ENCODE data around the gene TNPO1. TPM values are rescaled to one million over a fixed set of nuclear protein-coding genes. Genes with fewer than 3 reads are reported as not detected.
A peak's percentile ranks its signal among the peaks of the same experiment; 100 is the strongest.

Gene TNPO1
- total RNA-seq, 4 donors from 2014 or later = 73.1 to 241 (median 76.8) TPM

- H3K36me3 ChIP-seq = no peaks in the 10 kb centered on the region
- H3K9me3 ChIP-seq = peaks cover 0 to 11% (median 0%) of the 10 kb centered on the region in 4 donors
- no peaks in the 10 kb centered on the region for H3K27me3 ChIP-seq
- peaks cover 0 to 3% (median 0%) of the 10 kb centered on the region in 4 donors for H3K4me1 ChIP-seq
- TF ChIP-seq, protein P1, sequence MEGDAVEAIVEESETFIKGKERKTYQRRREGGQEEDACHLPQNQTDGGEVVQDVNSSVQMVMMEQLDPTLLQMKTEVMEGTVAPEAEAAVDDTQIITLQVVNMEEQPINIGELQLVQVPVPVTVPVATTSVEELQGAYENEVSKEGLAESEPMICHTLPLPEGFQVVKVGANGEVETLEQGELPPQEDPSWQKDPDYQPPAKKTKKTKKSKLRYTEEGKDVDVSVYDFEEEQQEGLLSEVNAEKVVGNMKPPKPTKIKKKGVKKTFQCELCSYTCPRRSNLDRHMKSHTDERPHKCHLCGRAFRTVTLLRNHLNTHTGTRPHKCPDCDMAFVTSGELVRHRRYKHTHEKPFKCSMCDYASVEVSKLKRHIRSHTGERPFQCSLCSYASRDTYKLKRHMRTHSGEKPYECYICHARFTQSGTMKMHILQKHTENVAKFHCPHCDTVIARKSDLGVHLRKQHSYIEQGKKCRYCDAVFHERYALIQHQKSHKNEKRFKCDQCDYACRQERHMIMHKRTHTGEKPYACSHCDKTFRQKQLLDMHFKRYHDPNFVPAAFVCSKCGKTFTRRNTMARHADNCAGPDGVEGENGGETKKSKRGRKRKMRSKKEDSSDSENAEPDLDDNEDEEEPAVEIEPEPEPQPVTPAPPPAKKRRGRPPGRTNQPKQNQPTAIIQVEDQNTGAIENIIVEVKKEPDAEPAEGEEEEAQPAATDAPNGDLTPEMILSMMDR (IDR thresholded peaks at IDR 0.05) = no peak
- no peak for TF ChIP-seq POLR2A (IDR thresholded peaks at IDR 0.05)
- H3K27ac ChIP-seq = no peak overlapping the region
- DNase-seq = no peak
- H3K4me3 ChIP-seq = no peak overlapping the region
These were observed 33.1 kb upstream of the TNPO1 start for GRCh38 chr5:72783354-72783753.

DNA sequence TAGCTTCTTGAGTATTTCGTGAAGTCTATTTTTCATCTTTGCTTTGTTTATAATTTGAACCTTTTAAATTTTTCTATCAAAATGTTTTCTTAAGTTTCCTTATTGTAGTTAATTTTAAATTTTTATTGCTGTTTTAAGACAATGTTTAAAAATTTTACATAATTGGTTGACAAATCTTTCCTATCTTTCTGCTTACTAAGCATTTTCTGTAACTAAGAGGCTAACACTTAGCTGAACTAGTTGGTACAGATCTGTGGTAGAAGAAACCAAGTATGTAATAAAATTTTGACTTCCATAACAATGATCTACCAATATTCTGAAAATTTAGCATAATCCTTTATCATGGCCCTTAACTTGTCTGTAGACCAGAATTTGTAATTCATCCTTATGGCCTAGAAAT, 32.3 kb upstream of the TNPO1 start:
- no peak for DNase-seq
- Histone ChIP-seq H3K4me1 (peaks cover 0 to 3% (median 0%) of the 10 kb centered on the region in 4 donors), H3K36me3 (no peaks in the 10 kb centered on the region), H3K9me3 (peaks cover 0 to 11% (median 0%) of the 10 kb centered on the region in 4 donors), H3K4me3 (no peak overlapping the region), H3K27ac (no peak overlapping the region), H3K27me3 (no peaks in the 10 kb centered on the region)
- no peak for TF ChIP-seq POLR2A (IDR thresholded peaks at IDR 0.05)
- TF ChIP-seq, protein P1 (IDR thresholded peaks at IDR 0.05) = no peak

DNA sequence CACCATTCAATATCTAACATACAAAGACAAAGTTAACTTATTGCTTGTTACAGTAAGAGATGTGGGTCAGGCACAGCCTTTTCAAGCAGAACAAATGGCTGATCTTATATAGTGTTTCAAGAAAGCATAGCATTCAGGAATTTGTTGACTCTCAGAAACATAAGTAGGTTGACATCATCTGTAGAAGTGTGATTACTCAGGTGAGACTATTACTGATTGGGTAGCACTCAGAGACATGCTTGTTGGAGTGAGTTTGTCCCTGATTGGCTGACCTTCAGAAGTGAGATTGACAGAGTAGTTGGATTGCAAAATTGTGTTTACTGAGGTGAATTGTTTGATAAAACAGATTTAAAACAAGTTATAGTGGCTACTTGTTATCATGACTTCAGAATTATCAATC, 30.7 kb upstream of the TNPO1 start:
- Histone ChIP-seq H3K27me3 (no peaks in the 10 kb centered on the region), H3K27ac (no peak overlapping the region), H3K4me1 (peaks cover 0 to 6% (median 2%) of the 10 kb centered on the region in 4 donors), H3K4me3 (no peak overlapping the region), H3K36me3 (no peaks in the 10 kb centered on the region), H3K9me3 (no peaks in the 10 kb centered on the region)
- no peak for DNase-seq
- no peak for TF ChIP-seq POLR2A (IDR thresholded peaks at IDR 0.05)
- TF ChIP-seq, protein P1 (IDR thresholded peaks at IDR 0.05) = no peak

DNA sequence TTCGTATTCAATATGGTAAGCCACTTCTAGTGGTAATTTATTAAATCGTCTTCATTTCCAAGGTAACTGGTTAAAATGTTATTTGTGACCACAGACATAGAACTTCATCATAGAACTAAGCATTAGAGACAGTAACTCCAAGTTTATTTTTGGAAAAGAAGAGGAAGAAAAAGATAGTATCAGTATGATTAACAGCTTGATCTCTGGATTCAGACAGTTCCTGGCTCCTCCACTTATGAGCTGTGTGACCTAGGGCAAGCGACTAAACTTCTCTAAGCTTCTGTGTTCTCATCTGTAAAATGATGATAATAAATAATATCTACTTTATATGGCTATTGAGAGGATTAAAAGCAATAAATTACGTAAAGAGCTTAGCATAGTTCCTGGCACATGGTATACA, 29.8 kb upstream of the TNPO1 start:
- Histone ChIP-seq H3K4me1 (peaks cover 0 to 6% (median 2%) of the 10 kb centered on the region in 4 donors), H3K27me3 (no peaks in the 10 kb centered on the region), H3K27ac (no peak overlapping the region), H3K9me3 (no peaks in the 10 kb centered on the region), H3K4me3 (no peak overlapping the region), H3K36me3 (no peaks in the 10 kb centered on the region)
- DNase-seq = no peak
- TF ChIP-seq POLR2A (IDR thresholded peaks at IDR 0.05) = no peak
- TF ChIP-seq, protein P1 (IDR thresholded peaks at IDR 0.05) = no peak

GRCh38 chr5:72788866-72789505, 27.5 kb upstream of the TNPO1 start:
- Histone ChIP-seq H3K36me3 (no peaks in the 10 kb centered on the region), H3K4me1 (peaks cover 0 to 6% (median 0%) of the 10 kb centered on the region in 4 donors), H3K27me3 (no peaks in the 10 kb centered on the region), H3K9me3 (no peaks in the 10 kb centered on the region), H3K27ac (peak overlapping the region in 3 of 4 donors; percentile 10 to 80 (median 51)), H3K4me3 (no peak overlapping the region)
- no peak for DNase-seq
- TF ChIP-seq, protein P1 (IDR thresholded peaks at IDR 0.05) = no peak
- no peak for TF ChIP-seq POLR2A (IDR thresholded peaks at IDR 0.05)
